ENCODE measurements around the gene ZNF282.

ZNF282 gene

DNA sequence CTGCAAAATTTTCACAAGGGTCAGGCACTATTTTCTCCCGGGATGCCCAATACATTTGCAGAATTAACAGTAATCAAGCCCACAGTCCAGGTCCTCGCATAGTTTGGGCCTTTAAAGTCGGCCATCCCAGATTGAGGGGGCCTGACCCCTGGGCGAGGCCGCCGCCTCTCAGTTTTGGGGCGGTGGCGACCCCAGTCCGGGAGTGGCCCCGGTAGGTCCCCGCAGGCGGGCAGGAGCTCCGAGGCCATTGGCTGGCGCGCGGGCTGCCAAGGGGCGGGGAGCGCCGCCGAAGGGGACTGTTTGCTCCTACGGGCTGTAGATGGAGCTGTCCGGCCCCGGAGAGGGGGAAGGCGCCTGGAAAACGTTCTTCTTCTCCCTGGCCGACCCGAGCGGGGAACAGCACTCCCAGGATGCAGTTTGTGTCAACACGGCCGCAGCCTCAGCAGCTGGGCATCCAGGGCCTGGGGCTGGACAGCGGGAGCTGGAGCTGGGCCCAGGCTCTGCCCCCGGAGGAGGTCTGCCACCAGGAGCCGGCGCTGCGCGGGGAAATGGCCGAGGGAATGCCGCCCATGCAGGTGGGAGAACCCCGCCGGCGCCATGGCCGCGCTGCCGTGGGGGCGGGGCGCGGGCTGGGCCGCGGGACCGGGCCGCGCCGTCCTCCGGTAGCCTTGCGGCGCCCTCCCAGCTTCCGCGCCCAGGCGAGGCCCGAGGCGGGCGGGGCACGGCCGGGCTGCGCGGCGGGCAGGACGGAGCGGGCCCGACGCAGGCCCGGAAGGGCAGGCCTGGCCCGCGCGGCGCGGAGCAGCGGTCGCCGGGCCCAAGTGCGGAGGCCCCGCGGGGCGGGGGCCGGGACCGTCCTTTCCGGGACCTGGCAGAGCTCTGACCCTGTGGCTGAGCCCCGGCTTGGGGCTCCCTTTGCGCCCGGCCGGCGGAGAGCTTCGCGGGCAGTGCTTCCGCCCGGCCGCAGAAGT lies at the start of gene ZNF282:
ZNF282 (plus strand) TSS at position 367 of the 971 bp plus-strand sequence; CDS start at position 411, 44 bp downstream.
- DNase-seq (ENCODE audit: low read depth in 2 of 2, low spot score in 1 of 2): peak in 1 of 2 donors; percentile 45

- DNase-seq (ENCODE audit: low read depth in 2 of 2, low spot score in 1 of 2): peak; percentile 49 to 61
Measured at GRCh38 chr7:149147072-149147751, 48.1 kb upstream of the ZNF282 start, which contains the start of gene ZNF398. ZNF398 (plus strand) TSS chr7:149147453; CDS start chr7:149147743, 290 bp downstream.

GRCh38 chr7:149147752-149148653 lies 47.3 kb upstream of the ZNF282 start:
- peak; percentile 22 to 35 for DNase-seq (ENCODE audit: low read depth in 2 of 2, low spot score in 1 of 2)

DNA sequence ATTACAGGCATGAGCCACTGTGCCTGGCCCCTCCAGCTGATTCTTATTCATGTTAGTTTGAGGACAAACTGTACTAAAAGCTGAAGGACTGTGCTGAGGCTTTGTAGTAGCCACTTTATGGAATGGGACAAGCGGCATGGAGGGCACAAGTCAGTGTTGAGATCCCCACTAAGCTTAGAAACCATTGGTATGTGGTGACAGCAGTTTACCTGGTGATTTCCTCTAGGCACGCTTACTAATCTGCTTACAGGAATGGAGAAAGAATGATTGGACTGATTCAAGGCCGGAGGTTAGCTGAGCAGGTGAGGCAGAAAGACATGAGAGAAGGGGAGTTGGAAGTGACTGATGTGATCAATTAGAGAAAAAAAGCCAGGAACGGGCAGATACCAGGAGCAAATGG lies 44.4 kb upstream of the ZNF282 start:
- DNase-seq (ENCODE audit: low read depth in 2 of 2, low spot score in 1 of 2): no peak

DNA sequence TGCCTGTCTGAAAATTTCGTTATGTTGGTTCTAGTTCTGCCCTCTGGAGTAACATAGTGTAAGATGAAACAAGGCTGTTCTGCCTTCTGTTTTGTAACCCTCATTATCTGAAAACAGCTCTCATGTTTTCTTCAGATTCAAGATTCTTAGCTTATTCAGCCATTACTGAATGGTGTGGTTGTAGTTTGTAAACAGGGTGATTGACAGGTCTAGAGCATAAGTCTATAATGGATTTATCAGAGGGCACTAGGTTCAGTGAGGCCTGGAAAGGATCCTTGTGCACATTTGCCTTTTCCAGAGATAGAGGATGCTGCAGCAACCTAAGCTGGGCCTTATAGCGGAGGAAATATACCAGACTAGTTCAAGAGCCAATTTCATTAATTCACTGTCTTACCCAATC lies 42.0 kb upstream of the ZNF282 start:
- no peak for DNase-seq (ENCODE audit: low read depth in 2 of 2, low spot score in 1 of 2)

GRCh38 chr7:149154056-149154455 lies 41.3 kb upstream of the ZNF282 start:
- DNase-seq (ENCODE audit: low read depth in 2 of 2, low spot score in 1 of 2): no peak

GRCh38 chr7:149156898-149157297 lies 38.4 kb upstream of the ZNF282 start:
- DNase-seq (ENCODE audit: low read depth in 2 of 2, low spot score in 1 of 2): no peak

DNA sequence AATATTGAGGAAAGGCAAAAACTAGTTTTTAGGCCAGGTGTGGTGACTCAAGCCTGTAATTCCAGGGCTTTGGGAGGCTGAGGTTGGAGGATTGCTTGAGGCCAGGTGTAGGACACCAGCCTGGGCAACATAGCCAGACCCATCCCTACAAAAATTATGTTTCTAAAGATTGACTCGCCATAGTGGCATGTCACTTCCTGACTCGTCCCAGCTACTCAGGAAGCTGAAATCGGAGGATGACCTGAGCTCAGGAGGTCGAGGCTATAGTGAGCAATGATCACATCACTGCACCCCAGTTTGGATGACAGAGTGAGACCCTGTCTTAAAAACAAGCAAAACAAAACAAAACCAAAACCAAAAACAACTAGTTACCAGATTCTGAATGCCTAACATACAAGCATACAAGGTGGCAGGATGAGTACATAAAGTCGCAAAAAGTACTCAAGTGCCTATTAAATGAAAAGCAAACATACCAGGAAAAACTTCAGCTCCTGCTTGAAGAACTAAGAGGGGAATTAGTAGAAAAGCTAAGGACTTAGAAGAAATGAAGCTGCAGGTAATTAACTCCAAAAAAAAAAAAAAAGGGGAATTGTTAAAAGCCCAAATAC lies 34.0 kb upstream of the ZNF282 start:
- no peak for DNase-seq (ENCODE audit: low read depth in 2 of 2, low spot score in 1 of 2)

DNA sequence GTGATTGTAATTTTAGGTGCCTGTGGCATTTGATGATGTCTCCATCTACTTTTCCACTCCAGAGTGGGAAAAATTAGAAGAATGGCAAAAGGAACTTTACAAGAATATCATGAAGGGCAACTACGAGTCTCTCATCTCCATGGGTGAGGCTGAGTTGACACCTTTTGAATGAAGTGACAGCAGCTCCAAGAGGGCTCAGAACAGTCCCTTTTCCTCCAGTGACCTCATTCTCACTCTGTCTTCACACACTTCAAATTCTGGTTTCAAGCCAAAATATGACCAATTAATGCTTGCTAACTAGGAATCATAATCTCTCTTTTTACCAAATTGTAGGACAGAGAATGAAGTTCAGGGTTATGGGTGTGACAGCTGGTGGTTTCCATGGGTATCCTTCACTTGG lies 29.2 kb upstream of the ZNF282 start:
- no peak for DNase-seq (ENCODE audit: low read depth in 2 of 2, low spot score in 1 of 2)

DNA sequence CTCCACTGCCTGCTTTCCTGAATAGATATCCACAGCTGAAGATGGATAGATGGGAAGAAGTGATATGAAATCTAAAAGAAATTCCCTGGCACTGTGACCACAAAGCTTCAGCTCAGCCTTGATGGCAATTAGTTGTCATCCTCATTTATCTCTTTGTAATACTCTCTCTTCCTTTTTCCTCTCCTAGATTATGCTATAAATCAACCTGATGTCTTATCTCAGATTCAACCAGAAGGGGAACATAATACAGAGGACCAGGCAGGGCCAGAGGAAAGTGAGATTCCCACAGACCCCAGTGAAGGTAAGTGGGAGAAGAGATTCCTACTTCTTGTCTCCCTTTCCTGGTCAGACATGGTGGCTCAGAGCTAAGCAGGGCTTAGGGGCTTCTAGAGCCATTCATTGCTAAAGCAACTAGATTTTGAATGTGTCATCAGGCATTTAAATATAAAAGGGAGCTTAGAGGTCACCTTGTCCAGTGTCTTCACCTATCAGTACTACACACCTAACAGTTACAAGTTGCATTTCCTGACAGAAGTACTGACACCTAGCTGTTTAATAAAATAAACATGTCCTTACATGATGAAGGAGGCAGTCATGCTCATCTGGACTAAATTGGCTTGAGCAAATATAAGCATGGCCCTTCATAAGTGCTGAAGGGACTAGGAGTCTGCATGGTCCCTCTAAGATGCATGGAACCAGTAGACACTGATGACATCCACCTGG lies 28.6 kb upstream of the ZNF282 start:
- DNase-seq (ENCODE audit: low read depth in 2 of 2, low spot score in 1 of 2): no peak

GRCh38 chr7:149171892-149172533 lies 23.3 kb upstream of the ZNF282 start:
- DNase-seq (ENCODE audit: low read depth in 2 of 2, low spot score in 1 of 2): no peak

- no peak for DNase-seq (ENCODE audit: low read depth in 2 of 2, low spot score in 1 of 2)
Measured at GRCh38 chr7:149172534-149172920, 22.8 kb upstream of the ZNF282 start.

GRCh38 chr7:149175150-149175549 lies 20.2 kb upstream of the ZNF282 start:
- DNase-seq (ENCODE audit: low read depth in 2 of 2, low spot score in 1 of 2): no peak

GRCh38 chr7:149179241-149179640 lies 16.1 kb upstream of the ZNF282 start:
- no peak for DNase-seq (ENCODE audit: low read depth in 2 of 2, low spot score in 1 of 2)

GRCh38 chr7:149180722-149181449 lies 14.5 kb upstream of the ZNF282 start:
- no peak for DNase-seq (ENCODE audit: low read depth in 2 of 2, low spot score in 1 of 2)

- no peak for DNase-seq (ENCODE audit: low read depth in 2 of 2, low spot score in 1 of 2)
Measured at GRCh38 chr7:149181450-149181790, 13.9 kb upstream of the ZNF282 start.

GRCh38 chr7:149184274-149184673 lies 11.1 kb upstream of the ZNF282 start:
- DNase-seq (ENCODE audit: low read depth in 2 of 2, low spot score in 1 of 2): no peak

DNA sequence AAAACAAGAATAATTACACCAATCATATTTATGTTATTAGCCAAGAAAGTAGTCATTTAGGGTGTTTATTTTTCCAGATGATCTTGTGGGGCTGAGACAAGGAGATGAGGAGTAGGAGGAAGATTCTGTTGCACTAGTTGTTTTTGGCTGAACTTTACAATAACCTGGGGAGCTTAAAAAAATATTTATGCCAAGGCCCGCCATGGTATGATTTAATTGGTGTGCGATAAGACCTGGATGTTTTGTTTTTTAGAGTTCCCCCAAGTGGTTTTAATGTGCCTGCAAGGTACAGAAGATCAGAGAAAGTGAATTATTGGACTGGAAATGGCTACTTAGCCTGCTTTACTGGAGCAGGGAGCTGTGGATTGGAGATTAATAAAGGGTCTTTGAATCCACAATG lies 7.1 kb upstream of the ZNF282 start:
- DNase-seq (ENCODE audit: low read depth in 2 of 2, low spot score in 1 of 2): no peak

Measured in stimulated activated CD8-positive, alpha-beta memory T cell treated with anti-CD3 and anti-CD28 coated beads, Interleukin-4, amount 100 ng/mL, for 4 hours (primary cell).